Stimulated activated CD4-positive, alpha-beta T cell treated with anti-CD3 and anti-CD28 coated beads, Interleukin-1b, Interleukin-23, amount 100 ng/mL, for 1 hour (primary cell): ENCODE measurements around the gene CEP72.
"Not testable (repeated sequence)": the region's sequence is repeated elsewhere in the genome, so short reads cannot be mapped to it uniquely, and the experiment has no call there.

Experiments used
- DNase-seq, 2 donors: peaks; one replicate each; pipeline ENCODE4 v3.0.0-alpha.2; 2020; ENCODE audit warnings: low read depth in 2 of 2

The CEP72 gene

DNA sequence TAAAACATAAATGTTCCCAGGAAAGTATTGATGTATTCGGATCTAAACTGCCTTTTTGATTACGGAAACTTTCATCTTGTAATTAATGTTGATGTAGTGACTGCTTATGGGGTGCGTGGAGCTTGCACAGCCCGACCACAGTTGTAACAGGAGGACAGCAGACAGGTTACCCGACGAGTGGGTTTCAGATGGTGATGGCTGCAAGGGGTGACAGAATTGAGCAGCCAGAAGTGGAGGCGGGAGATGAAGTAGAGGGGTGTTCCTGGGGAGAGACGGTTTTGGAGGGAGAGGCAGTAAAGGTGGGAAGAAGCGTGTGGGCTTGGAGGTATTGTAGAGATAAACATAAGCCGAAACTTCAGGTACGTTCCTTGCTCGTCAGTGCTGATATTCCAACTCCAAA is 5.8 kb downstream of the CEP72 start:
- no peak for DNase-seq

DNA sequence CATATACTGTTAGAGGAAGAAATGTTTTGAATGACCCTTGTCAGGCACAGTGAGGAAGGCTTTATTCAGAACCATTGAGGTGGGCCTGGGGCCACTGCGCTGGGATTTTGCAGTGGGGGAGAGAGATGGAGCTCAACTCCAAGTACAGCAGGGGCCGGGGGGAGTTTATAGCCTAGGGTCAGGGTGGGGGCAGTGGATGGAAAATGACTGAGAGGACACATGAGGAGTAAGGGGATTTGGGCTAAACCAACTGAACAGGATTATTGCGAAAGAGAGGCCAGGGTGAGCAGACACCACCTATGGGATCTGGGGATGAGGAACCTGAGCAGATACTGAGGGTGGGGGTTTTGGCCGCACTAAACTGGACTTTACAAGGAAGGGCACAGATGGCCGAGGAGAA is 6.3 kb downstream of the CEP72 start:
- DNase-seq: no peak

DNA sequence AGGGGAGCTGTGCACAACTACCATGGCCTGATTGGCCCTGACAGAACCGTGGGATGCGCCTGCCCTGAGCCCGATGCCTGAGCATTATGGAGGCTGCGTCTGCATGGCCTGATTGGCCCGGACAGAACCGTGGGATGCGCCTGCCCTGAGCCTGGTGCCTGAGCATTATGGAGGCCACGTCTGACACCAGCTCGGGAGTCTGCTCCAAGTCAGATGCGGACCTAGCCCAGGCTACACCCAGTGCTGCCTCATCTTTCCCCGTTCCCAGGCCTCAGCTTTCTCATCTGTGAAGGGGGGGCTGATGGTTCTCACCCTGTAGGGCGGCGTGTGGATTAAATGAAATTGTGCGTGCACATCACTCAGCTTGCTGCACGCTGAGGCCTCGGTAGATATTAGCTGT is 7.3 kb downstream of the CEP72 start:
- no peak for DNase-seq

DNA sequence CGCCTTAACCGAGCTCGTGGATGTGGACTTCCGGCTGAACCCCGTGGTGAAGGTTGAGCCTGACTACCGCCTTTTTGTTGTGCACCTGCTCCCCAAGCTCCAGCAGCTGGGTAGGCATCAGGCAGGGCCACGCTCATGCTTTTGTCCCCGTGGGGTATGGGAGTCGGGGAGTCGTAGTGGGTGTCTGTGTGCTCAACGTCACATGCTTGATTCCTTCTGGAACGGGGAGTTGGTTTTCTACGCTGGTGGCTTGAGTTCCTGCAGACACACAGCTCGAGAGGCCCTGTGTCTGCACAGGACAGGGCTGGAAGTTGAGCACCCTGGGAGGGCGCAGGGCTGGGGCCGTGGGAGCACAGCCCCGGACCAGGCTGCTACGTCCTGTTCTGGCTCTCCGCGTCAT is 8.0 kb downstream of the CEP72 start:
- DNase-seq: no peak

DNA sequence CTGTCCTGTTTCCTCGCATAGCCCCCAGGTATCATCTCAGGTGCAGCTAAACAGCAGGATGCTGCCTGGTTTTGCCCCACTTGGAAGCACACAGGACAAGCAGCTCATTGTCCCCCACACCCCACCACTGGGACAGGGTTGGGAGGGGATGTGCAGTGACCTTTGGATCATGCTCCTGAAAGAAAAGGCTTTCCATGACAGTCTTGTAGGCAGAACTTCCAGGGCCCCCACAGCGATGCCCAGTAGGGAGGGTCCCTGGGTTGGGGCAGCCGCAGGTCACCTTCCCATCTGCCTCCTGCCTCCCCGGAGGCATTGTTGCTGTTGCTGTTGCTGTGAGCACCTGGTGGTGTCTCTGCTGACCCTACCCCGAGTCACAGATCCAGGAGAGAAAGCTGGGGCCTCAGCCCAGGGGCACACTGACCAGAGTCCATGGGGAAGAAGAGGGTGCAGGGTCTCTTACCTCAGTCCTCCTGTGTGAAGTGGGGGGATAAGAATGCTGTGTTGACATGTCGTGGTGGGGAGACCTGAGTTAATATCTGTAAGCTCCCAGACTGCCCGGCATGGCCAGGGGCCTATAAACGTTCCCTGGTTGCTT is 8.5 kb downstream of the CEP72 start:
- DNase-seq: no peak

DNA sequence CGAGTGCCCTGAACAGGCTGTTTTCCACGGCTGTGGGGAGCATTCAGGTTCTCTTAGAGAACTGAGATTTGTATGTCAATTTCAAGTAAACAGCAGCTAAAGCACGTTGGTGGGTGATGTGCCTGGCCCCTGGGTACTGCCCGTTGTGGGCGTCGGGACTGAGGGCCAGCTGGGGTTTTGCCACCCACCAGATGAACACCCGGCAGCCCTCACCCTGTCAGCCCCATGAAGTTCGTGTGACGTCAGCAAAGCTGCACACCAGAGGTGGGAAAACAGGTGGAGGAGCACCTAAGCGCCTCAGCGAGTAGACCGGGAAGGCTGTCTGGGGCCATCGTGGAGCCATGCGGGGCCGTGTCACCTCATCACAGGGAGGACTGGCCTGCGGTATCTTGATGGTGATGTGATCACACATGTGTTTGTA is 9.2 kb downstream of the CEP72 start:
- DNase-seq: no peak

DNA sequence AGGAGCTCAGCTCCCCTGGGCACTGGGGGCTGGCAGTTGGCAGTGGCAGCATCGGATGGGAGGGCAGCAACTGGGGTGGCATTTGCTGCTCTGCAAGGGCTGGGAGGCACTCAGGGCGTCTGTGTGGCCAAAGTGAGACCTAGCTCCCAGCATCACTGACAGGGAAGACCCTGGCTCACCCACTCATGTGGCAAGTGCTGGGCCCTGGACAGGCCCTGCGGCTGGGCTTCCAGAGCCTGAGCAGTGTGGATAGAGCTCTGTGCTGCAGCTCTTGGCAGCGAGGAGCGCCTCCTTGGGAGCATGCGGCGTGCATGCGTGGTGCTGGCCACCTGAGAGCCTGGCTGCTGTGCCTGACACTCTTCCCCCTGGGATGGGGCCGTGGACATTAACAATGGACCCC is 10.2 kb downstream of the CEP72 start:
- DNase-seq: no peak

DNA sequence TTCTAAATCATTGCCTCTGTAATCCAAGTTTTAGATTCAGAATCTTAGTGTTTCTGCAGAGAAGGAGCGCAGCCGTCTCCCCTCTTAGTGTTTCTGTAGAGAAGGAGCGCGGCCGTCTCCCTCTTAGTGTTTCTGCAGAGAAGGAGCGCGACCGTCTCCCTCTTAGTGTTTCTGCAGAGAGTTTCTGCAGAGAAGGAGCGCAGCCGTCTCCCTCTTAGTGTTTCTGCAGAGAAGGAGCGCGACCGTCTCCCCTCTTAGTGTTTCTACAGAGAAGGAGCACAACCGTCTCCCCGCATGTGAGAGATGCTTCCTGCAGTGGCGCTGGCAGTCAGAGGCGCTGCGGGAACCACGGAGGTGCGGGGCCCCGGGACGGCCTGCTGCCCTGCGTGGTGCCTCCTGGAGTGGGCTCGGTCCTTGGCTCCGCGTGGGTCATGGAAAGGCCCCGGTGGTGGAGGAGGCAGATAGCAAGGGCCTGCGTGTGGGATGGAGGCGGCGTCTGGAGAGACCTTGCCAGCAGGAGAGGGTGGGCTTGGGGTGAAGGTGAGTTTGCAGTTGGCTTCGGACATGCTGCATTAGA is 10.9 kb downstream of the CEP72 start:
- DNase-seq: no peak

DNA sequence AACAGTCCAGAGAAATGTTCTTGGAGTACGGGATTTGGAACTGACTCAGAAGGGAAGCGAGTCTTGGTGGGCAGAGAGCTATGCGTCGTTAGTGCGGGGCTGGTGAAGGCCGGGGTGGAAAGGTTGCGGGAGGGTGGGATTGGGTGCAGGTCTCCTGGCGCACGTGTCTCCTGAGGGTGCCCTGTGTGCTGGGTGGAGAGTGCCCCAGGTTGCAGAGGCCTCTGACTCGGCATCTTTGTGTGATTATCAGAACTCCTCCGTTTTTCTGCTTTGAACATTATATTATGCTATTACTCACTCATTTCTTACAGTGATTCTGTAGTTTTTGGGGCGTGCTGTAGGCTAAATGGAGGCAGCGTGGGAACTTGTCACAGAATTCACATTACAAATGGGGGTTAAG is 11.4 kb downstream of the CEP72 start:
- no peak for DNase-seq

DNA sequence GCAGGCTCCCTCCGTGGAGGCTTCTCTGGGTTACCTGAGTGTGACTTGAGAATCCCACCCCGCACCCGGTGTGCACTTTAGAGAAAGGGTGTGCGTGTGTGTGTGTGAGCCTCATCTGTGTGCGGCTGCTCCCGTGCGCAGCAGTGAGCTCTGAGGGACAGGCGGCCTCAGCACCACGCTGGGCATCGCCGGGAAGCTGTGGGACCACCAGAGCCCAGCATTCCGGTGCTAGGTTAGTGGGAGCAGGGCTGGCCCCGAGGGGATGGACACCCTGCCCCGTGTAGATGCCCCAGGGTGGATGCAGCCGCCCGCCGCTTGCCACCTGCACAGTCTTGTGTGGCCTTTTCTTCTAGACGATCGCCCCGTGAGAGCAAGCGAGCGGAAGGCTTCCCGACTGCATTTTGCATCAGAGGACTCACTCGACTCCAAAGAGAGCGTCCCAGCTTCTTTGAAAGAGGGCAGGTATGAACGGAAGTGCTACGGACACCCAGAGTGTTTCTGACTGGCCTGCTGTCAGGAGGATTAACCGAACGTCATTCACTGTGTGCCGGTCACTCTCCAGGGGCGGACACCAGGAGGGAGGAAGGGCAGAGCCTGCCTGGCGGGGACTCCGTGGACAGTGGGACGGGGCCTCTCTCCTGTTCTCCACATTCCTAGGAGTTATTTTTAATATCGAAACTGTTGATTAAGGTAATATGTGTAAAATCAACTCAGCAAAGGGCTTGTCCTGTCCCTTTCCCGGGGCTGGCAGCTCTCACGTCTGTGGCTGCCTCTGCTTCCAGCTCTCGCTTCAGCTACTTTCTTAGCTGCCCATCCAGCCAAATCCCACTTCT is 12.2 kb downstream of the CEP72 start:
- DNase-seq: no peak

DNA sequence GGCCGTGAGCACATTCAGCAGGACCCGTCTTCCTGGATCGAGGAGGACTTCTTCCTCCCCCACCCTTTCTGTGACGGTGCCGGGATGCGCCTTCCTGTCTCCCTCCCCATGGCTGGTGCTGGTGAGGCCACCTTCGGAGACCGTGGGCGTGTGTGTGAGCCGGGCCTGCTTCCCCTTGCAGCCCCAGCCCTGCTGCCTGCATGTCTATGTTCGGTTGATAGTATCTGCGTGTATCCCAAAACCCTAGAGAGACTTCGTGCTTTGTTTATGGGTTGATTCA is 12.8 kb downstream of the CEP72 start:
- DNase-seq: no peak

DNA sequence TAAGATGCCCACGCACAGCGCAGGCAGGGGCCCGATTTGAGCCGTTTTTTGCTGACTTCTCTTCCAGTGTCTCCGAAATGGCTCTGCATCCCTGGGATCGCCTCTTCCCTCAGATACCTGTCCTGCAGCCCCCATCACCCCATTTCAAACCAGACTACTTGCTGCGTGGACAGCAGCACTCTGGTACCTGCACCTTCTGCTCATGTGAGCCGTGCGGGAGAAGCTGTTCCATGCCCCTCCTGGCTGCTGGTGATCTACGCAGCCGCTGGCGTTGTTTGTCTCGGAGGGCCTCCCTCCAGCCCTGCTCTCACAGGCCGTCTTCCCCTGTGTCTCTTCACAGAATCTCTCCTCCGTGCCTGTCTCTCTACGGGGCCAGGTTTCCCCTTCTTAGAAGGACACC is 13.4 kb downstream of the CEP72 start:
- DNase-seq: no peak

DNA sequence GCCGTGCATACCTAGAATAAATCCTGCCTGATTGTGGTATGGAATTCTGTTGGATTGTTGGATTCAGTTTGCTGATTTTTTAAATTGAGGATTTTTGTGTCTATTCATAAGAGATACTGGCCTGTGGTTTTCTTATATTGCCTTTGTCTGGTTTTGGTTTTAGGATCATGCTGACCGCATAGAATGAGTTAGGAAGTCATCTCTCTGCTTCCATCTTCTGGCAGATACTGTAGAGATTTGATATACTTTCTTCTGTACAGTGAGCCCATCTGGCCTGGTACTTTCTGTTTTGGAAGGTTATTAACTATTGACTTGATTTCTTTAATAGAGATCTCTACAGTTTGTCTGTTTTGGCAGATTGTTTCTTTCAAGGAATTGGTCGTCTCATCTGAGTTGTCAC is 14.7 kb downstream of the CEP72 start:
- DNase-seq: no peak

DNA sequence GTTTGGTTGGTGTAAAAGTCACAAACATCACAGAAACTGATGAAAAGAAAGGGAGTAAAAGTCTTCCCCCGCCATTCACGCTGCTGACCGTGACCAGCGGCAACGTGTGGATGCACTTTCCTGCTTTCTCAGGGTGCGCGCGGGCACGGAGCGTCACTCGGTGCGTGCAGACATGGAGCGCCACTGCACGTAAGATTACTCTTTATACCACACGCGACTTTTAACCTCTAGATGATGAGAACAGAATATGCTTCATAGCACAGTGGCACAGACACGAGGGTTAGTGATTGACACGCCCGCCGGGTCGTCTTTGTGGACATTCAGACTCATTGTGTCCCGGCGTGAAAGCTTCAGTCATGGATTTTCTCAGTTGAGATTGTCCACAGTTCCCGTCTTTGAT is 15.7 kb downstream of the CEP72 start:
- no peak for DNase-seq

DNA sequence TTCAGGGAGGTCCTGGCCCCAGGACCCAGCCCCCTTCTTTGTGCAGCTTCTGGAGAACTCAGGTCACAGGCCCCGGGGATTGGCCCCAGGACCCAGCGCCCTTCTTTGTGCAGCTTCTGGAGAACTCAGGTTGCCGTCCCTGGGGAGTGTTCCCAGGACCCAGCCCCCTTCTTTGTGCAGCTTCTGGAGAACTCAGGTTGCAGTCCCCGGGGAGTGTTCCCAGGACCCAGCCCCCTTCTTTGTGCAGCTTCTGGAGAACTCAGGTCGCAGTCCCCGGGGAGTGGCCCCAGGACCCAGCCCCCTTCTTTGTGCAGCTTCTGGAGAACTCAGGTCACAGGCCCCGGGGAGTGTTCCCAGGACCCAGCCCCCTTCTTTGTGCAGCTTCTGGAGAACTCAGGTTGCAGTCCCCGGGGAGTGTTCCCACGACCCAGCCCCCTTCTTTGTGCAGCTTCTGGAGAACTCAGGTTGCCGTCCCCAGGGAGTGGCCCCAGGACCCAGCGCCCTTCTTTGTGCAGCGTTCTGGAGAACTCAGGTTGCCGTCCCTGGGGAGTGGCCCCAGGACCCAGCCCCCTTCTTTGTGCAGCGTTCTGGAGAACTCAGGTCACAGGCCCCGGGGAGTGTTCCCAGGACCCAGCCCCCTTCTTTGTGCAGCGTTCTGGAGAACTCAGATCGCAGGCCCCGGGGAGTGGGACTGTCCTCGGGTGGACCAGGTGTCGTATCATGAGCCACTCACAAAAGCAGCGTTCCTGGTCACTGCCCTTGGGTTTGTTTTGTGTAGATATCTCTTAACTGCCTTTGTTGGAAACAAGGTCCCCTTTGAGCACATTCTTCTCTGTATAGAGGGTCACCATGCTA is 16.4 kb downstream of the CEP72 start:
- DNase-seq: not testable (repeated sequence)

DNA sequence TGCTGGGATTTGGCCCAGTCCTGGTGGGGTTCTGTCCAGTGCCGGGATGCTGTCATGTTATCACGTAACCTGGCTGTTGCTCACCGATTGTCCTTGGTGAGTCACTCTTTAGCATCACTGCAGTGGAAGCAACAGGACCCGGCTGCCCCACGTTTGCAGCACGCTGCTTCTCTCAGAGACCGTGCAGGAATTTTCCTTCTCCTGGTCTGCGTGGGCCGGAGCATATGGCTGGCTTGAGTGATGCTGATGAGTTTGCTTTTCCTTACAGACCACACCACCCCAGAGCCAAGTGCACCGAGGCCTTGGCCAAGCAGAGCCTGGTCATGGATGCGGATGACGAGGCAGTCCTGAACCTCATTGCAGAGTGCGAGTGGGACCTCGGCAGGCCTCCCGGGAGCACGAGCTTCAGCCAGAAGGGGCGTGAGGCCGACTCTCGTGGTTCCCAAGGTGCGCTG is 21.4 kb downstream of the CEP72 start:
- DNase-seq: no peak

DNA sequence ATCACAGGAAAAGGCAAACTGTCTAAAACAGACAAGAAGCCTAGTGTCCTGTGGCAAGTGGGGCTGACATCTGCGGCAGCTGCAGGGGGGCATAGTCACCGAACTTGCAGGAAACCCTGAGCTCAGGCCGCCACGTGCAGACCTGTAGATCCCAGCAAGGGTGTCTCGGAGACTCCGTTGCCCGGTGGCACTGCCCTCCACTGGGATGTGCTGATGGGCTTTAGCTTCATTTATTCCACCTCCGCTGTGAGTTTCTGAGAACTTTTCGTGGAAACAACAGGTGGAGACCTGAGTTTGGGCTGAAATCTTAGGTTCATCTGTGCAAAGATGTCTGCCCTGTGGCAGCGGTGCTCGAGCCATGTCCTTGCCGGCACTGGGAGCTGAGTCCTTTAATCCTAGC is 22.1 kb downstream of the CEP72 start:
- no peak for DNase-seq

DNA sequence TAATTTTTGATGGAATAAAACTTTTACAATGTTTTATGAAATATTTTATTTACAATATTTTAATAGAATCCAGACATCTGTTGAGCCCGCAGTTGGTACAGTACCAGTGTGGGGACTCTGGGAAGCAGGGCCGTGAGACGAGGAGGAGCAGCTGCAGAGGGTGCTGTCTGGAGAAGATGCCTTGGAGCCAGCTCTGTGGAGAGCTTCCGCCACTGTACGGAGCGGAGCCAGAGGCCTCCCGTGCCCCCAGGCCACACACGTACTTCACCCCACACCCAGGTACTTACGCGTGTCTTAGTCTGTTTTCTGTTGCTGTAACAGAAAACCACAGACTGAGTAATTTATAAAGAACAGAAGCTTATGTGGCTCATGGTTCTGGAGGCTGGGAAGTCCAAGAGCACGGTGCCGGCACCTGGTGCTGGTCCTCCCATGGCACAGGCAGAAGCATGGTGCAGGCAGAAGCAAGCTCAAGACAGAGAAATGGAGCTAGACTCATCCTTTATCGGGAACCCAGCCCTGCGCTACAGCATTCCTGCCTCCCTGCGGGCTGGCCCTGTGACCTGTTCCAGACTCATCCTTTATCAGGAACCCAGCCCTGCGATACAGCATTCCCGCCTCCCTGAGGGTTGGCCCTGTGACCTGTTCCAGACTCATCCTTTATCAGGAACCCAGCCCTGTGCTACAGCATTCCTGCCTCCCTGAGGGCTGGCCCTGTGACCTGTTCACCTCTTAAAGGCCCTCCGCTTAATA is 23.3 kb downstream of the CEP72 start:
- no peak for DNase-seq

DNA sequence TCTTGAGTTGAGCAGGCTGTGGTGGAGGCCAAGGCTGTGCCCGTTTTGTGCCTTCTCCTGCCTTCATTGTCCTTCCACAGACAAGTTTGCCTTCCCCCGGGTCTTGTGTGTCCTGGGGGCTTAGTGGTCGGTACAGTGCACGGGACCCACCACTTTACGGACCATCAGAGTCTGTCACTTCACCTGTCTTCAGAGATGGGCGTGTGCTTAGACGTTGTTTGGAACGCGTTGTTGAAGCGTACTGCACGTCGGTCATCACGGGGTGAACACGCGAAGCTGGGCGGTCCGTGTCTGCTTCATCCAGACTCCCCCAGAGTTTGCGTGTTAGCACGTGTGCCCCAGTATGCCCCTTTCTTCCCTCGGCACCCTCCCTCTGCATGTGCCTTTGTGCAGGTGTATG is 24.8 kb downstream of the CEP72 start:
- DNase-seq: no peak

DNA sequence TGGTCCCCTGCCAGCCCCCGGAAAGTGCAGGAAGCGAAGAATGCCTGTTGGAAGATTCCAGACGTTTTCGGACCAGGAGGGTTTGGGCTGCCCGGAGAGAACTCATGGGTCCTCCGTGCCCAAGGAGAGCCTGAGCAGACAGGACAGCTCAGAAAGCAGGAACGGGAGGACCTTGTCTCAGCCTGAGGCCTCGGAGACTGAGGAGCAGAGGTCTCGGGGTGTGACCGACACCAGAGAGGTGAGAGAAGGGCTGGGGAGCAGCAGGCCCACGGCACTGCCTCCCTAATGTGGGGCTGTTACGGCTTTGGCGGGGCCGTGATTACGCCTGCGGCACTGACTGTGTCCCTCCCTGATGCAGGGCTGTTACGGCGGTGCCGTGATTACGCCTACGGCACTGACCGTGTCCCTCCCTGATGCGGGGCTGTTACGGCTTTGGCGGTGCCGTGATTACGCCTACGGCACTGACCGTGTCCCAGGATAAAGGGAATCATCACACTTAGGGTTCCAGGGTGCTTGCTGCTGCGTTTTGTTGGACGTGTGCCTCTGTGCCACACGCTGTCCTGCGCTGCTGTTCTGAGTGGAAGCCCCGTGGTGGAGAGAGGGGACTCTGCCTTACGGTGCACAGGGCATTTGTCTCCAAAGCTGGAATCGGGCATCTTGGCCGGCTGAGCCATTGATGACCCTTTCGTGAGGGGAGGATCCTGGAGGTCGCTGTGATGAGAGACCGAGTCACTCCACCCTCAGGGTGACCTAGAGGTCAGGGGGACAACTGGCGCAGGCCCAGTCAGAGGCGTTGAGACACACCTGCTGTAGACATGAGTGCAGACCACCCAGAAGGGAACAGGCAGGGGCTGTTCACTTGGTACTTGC is 25.7 kb downstream of the CEP72 start:
- DNase-seq: no peak
